GM12865 (cell line): Measurements from ENCODE around the gene CCL13.

ENCODE experiments used
- DNase-seq: peaks from one replicate; pipeline ENCODE4 v3.0.0; 2010; ENCODE audit warnings: low read depth
- H3K4me3 ChIP-seq: 2 replicates; pipeline ENCODE4 v1.5.1; 2011; ENCODE audit warnings: mild to moderate bottlenecking, low read depth, low read length, control low read depth
- TF ChIP-seq, protein P1 (sequence below): IDR thresholded peaks from 2 replicates; pipeline ENCODE4 v1.5.1; 2011; ENCODE audit warnings: low read length, control low read depth, low read depth, inconsistent platforms; ENCODE audit not compliant: insufficient read depth; ENCODE audit errors: missing control alignments

Gene CCL13

DNA sequence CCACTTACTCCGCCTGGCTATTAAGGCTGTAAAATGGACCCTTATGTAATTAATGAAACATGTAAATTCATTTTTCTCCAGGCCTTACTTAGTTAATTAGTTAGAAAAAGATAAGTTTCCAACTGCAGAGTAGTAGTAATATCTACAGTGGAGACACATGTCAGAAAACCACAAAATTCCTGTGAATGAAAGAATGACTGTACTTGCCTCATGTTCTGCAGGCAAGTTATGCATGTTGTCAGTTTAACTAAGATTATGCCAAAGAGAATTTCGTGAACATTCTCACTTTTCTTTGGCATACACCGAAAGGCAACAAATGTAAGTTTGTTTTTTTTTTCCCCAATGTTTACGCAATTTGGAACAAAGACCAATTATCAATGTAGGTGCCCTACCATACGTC is 23.6 kb downstream of the CCL13 start:
- TF ChIP-seq, protein P1, sequence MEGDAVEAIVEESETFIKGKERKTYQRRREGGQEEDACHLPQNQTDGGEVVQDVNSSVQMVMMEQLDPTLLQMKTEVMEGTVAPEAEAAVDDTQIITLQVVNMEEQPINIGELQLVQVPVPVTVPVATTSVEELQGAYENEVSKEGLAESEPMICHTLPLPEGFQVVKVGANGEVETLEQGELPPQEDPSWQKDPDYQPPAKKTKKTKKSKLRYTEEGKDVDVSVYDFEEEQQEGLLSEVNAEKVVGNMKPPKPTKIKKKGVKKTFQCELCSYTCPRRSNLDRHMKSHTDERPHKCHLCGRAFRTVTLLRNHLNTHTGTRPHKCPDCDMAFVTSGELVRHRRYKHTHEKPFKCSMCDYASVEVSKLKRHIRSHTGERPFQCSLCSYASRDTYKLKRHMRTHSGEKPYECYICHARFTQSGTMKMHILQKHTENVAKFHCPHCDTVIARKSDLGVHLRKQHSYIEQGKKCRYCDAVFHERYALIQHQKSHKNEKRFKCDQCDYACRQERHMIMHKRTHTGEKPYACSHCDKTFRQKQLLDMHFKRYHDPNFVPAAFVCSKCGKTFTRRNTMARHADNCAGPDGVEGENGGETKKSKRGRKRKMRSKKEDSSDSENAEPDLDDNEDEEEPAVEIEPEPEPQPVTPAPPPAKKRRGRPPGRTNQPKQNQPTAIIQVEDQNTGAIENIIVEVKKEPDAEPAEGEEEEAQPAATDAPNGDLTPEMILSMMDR: no peak
- no peak overlapping the region for H3K4me3 ChIP-seq
- DNase-seq: no peak

DNA sequence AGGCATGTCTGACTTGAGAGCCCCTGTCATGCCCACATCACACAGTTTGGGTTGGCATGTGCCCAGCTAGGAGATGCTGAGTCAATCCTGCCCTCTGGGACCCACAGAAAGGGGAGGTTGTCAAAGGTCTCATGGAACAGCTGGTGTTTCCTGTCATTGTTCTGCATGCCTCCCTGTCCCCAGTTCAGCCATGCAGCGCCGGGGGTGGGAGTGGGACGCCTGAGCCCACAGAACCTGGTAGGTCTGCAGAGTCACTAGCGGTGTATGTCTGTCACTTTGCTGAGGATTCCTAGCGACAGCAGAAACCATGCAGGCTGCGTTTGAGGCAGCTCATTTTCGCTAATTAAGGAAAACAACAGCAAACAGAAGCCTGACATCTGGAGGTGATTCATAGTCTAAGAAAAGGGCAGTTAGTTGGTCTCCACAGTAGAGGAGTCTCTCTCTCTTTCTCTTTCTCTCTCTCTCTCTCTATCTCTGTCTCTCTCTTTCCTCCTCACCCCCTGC is 26.4 kb downstream of the CCL13 start:
- TF ChIP-seq, protein P1: peak; percentile 2
- H3K4me3 ChIP-seq: no peak overlapping the region

DNA sequence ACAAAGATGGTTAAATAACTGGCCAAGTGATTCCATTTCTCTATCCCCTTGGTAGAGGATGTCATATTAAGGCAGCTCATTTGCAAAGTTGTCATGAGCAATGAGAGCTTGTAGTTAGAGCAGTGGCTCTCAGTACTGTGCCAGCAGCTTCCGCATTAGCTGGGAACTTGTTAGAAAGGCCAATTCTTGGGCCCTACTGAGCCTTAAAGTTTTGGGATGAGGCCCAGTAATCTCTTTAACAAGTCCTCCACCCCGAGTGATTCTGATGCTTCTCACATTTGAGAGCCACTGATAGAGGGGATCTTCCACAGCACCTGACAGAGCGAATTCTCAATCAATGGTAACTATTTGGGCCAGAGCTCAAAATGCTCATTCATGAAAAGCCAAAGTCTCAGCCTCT is 26.9 kb downstream of the CCL13 start:
- no peak for DNase-seq
- TF ChIP-seq, protein P1: no peak

More for the DNA sequence above, 26.4 kb downstream of the CCL13 start:
- DNase-seq: peak; percentile 76

DNA sequence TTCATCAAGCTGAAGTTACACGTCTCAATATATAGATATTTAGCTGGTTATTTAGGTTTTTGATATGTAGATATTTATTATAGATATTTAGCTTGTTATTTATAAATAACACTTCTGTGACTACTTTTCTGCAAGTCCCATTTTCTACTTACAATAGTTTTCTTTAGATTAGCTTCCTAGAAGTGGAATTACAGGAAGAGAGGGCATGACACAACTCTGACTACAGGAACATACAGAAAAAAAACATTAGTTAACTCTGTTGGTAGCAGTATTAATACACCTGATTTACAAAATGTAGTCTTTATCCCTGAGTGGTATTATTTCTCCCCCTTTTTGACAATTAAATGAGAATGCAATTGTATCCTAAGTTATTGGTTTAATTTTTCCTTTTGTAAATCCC is 28.0 kb downstream of the CCL13 start:
- DNase-seq: no peak
- no peak overlapping the region for H3K4me3 ChIP-seq
- TF ChIP-seq, protein P1: no peak

More for the DNA sequence above, 26.9 kb downstream of the CCL13 start:
- no peak overlapping the region for H3K4me3 ChIP-seq

DNA sequence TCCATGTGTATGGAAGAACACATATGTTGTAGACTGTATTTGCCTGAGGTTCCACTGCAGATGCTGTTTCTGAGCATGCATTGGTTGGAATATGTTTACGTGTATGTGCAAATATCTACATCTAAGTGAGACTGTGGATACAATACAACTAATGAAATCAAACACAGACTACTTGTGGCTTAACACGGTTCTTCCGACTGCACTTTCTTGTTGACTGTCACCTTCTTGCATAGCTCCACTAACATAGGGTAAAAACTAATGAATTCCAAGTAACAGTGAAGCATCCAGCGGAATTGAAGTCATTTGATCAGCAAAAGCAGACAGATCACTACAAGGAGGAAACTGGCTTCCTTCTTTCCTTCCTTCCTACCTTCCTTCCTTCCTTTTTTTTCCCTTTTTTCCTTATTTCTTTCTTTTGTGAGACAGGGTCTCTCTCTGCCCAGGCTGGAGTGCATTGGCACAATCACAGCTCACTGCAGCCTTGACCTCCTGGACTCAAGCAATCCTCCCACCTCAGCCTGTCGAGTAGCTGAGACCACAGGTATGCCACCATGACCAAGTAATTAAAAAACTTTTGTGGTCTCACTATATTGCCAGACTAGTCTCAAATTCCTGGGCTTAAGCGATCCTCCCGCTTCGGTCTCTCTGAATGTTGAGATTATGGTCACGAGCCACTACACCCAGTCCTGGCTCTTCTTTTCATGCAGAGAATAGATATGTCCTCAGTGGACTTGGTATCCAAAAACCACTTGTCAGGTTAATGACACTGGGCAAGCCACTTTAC is 28.7 kb downstream of the CCL13 start:
- no peak overlapping the region for H3K4me3 ChIP-seq
- no peak for DNase-seq
- TF ChIP-seq, protein P1: no peak

DNA sequence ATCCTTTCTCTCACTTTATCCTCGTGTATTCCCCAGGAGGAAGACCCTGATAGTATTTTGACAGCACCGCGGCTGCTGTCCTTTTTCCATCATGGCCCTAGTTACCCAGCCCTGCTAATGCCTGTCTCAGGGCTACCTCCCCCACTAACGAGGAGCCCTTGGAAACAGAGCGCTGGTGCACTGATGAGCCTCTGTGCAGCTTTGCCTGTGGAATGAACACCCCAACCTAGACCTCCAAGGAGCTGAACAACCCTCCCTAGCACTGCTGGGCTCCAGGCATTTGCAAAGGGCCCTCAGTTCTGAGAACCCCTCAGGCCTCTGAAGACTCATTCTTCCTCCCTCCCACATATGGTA is 30.0 kb downstream of the CCL13 start:
- no peak overlapping the region for H3K4me3 ChIP-seq
- DNase-seq: no peak
- TF ChIP-seq, protein P1: no peak
